K562 (cell line): Measurements from ENCODE around the gene ABCB7. TPM values are rescaled to one million over a fixed set of nuclear protein-coding genes. Genes with fewer than 3 reads are reported as not detected.
A peak's percentile ranks its signal among the peaks of the same experiment; 100 is the strongest.

Experiments used
- BCL6 ChIP-seq: fragments of 250-450 bp; sonication (Bioruptor Pico); IDR thresholded peaks from 2 replicates; pipeline ENCODE4 v1.4.0; 2020
- ELF1 ChIP-seq: fragments of 200-800 bp; sonication (Bioruptor generic); IDR thresholded peaks from 2 replicates; pipeline ENCODE4 v1.6.1; 2016; ENCODE audit warnings: missing genetic modification characterization, missing compliant biosample characterization
- NR2C2 ChIP-seq, 2 experiments: fragments of 200-800 bp in 1 of 2; sonication (Bioruptor generic) in 1 of 2; sonication (generic) in 1 of 2; formaldehyde crosslinking in 1 of 2; IDR thresholded peaks; 2 replicates each; pipeline versions ENCODE4 v1.6.1 to v1.8.0; 2016 to 2022; ENCODE audit warnings: mild to moderate bottlenecking in 1 of 2, missing compliant biosample characterization in 1 of 2, missing genetic modification characterization in 1 of 2, missing genetic modification reagents in 1 of 2
- NR3C1 ChIP-seq: sonication (generic); formaldehyde crosslinking; IDR thresholded peaks from 2 replicates; pipeline ENCODE4 v1.8.1; 2022; ENCODE audit warnings: missing genetic modification reagents
- SAP30 ChIP-seq: fragments of 200-600 bp; sonication (generic); IDR thresholded peaks from 2 replicates; pipeline ENCODE4 v1.6.1; 2012; ENCODE audit warnings: borderline replicate concordance, low read depth, mild to moderate bottlenecking, moderate library complexity, low read length, control low read depth, inconsistent platforms; ENCODE audit not compliant: insufficient read depth, poor library complexity, severe bottlenecking
- SIX5 ChIP-seq, 2 experiments: IDR thresholded peaks; 2 replicates each; pipeline ENCODE4 v1.6.1; 2011; ENCODE audit warnings: low read length in 2 of 2, borderline replicate concordance in 1 of 2, low read depth in 1 of 2, mild to moderate bottlenecking in 1 of 2, moderate library complexity in 1 of 2; ENCODE audit not compliant: insufficient read depth in 1 of 2
- SMAD3 ChIP-seq: fragments of 450-650 bp; formaldehyde crosslinking; conservative IDR thresholded peaks from 2 replicates; pipeline ENCODE4 v1.4.0; 2020; ENCODE audit warnings: mild to moderate bottlenecking
- STAT5A ChIP-seq: IDR thresholded peaks from 2 replicates; pipeline ENCODE4 v1.6.1; 2012; ENCODE audit warnings: low read length, inconsistent platforms, borderline replicate concordance
- TOE1 ChIP-seq, 2 experiments: fragments of 450-650 bp in 1 of 2; sonication (generic) in 1 of 2; formaldehyde crosslinking in 1 of 2; IDR thresholded peaks; 2 replicates each; pipeline versions ENCODE4 v1.7.1 to v1.8.0; 2016 to 2022; ENCODE audit warnings: borderline replicate concordance in 2 of 2, mild to moderate bottlenecking in 2 of 2, antibody characterized with exemption in 1 of 2, inconsistent platforms in 1 of 2, low read depth in 1 of 2, missing genetic modification reagents in 1 of 2, moderate library complexity in 1 of 2
- polyA plus RNA-seq, 8 experiments: library from polyadenylated mRNA; depleted of rRNA in 4 of 8; stranded (reverse) in 5 of 8; unstranded in 3 of 8; fragments of >200 nt; fragmentation: Nextera tagmentation in 2 of 8; fragmentation: Illumina TruSeq in 1 of 8; extraction: Ambion mirVana in 2 of 8; extraction: Trizol in 1 of 8; gene quantifications; 2 replicates each; pipeline versions ENCODE4 v1.2.1 to v1.2.3, GENCODE V29; 2011 to 2014; ENCODE audit warnings: inconsistent platforms in 1 of 8, missing spikeins in 1 of 8
- total RNA-seq, 7 experiments: library from RNA; depleted of rRNA in 6 of 7; stranded (reverse); fragments of >200 nt in 6 of 7; fragmentation: Illumina TruSeq in 2 of 7; extraction: Trizol in 2 of 7; gene quantifications; 2 replicates each; pipeline versions ENCODE4 v1.2.1 to v1.2.3, GENCODE V29; 2011 to 2021; ENCODE audit warnings: low replicate concordance in 1 of 7
- TF ChIP-seq, protein P1 (sequence below): fragments of 250-450 bp; sonication (Bioruptor Pico); IDR thresholded peaks from 2 replicates; pipeline ENCODE4 v1.5.1; 2021; ENCODE audit warnings: mild to moderate bottlenecking
- TF ChIP-seq, protein P2 (sequence below): fragments of 450-650 bp; formaldehyde crosslinking; IDR thresholded peaks from 2 replicates; pipeline ENCODE4 v1.4.0; 2020; ENCODE audit warnings: mild to moderate bottlenecking
- TF ChIP-seq, protein P3 (sequence below): sonication (generic); formaldehyde crosslinking; IDR thresholded peaks from 2 replicates; pipeline ENCODE4 v1.8.0; 2022; ENCODE audit warnings: mild to moderate bottlenecking, low read depth, missing genetic modification reagents
- TF ChIP-seq, protein P4 (sequence below): sonication (generic); formaldehyde crosslinking; IDR thresholded peaks from 2 replicates; pipeline ENCODE4 v1.4.0; 2020; ENCODE audit warnings: mild to moderate bottlenecking, missing genetic modification reagents
- TF ChIP-seq, protein P5 (sequence below), 2 experiments: fragments of 450-650 bp; IDR thresholded peaks; 2 replicates each; pipeline ENCODE4 v1.6.1; 2016
- TF ChIP-seq, protein P6 (sequence below): fragments of 200-800 bp; sonication (Bioruptor generic); IDR thresholded peaks from 2 replicates; pipeline ENCODE4 v1.6.1; 2017; ENCODE audit warnings: missing genetic modification characterization, missing compliant biosample characterization

ABCB7 gene
- total and polyA plus RNA-seq, 9 of the 15 experiments (the other 6 are each of a cell fraction or from before 2014, with no cell fraction given): 18.3 to 46.2 (median 24.2) TPM

DNA sequence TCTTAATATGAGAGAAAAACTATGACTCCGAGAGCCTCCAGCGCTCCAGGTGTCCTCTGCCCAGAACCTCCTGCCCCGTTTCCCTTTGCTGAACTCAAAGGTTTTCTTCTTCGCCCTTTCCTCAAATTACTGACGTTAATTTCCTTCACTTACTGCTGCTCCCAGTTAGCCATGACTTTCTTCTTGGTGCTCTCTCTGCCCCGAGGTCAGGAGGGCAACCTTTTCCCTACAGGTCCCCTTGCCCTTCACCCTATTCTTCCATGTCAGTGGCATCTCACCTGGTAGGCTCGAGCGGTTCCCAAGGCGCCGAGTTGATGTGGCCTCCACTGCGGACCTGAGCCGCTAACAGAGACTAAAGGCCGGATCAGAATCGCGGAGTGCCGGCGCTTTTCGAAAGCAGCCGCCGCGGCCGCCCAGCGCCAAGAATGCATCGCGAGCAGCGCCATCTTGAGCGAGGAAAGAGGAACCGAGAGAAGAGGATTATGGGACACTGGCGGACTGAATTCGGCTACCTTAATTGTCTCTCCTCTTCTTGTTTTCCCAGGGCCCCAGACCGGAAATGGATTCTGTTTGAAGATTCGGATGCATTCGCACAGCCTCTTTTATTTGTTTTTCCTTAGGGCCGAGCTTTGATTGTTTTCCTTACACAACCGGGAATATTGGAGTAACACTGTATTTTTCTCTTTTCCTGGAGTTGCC is at the start of gene ABCB7 (continued):
- TF ChIP-seq, protein P1, sequence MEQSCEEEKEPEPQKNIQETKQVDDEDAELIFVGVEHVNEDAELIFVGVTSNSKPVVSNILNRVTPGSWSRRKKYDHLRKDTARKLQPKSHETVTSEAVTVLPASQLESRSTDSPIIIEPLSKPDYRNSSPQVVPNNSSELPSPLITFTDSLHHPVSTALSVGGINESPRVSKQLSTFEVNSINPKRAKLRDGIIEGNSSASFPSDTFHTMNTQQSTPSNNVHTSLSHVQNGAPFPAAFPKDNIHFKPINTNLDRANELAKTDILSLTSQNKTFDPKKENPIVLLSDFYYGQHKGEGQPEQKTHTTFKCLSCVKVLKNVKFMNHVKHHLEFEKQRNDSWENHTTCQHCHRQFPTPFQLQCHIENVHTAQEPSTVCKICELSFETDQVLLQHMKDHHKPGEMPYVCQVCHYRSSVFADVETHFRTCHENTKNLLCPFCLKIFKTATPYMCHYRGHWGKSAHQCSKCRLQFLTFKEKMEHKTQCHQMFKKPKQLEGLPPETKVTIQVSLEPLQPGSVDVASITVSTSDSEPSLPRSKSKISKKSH: no peak
- TF ChIP-seq STAT5A (no peak), ELF1 (peak; percentile 70), SAP30 (peak; percentile 1), NR3C1 (CRISPR knock-in tag) (no peak), TOE1 (IDR thresholded peaks at IDR 0.05; ENCODE audit: borderline replicate concordance) (0 out of 2 replicates have a peak, but pooled peaks have one; percentile 31), TOE1 (CRISPR knock-in tag; IDR thresholded peaks at IDR 0.05; ENCODE audit: borderline replicate concordance, low read depth) (no peak), SIX5 (IDR thresholded peaks at IDR 0.05; ENCODE audit: borderline replicate concordance in 1 of 2, insufficient read depth in 1 of 2, low read depth in 1 of 2, low read length in 2 of 2) (no peak), SMAD3 (CRISPR knock-in tag) (no peak), NR2C2 (CRISPR knock-in tag; IDR thresholded peaks at IDR 0.05) (no peak), NR2C2 (tag; IDR thresholded peaks at IDR 0.05) (peak; percentile 80), BCL6 (CRISPR knock-in tag) (no peak)
- TF ChIP-seq, protein P2, sequence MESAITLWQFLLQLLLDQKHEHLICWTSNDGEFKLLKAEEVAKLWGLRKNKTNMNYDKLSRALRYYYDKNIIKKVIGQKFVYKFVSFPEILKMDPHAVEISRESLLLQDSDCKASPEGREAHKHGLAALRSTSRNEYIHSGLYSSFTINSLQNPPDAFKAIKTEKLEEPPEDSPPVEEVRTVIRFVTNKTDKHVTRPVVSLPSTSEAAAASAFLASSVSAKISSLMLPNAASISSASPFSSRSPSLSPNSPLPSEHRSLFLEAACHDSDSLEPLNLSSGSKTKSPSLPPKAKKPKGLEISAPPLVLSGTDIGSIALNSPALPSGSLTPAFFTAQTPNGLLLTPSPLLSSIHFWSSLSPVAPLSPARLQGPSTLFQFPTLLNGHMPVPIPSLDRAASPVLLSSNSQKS (CRISPR knock-in tag): no peak
- TF ChIP-seq, protein P3, sequence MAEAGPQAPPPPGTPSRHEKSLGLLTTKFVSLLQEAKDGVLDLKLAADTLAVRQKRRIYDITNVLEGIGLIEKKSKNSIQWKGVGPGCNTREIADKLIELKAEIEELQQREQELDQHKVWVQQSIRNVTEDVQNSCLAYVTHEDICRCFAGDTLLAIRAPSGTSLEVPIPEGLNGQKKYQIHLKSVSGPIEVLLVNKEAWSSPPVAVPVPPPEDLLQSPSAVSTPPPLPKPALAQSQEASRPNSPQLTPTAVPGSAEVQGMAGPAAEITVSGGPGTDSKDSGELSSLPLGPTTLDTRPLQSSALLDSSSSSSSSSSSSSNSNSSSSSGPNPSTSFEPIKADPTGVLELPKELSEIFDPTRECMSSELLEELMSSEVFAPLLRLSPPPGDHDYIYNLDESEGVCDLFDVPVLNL (CRISPR knock-in tag): no peak
- TF ChIP-seq, protein P4, sequence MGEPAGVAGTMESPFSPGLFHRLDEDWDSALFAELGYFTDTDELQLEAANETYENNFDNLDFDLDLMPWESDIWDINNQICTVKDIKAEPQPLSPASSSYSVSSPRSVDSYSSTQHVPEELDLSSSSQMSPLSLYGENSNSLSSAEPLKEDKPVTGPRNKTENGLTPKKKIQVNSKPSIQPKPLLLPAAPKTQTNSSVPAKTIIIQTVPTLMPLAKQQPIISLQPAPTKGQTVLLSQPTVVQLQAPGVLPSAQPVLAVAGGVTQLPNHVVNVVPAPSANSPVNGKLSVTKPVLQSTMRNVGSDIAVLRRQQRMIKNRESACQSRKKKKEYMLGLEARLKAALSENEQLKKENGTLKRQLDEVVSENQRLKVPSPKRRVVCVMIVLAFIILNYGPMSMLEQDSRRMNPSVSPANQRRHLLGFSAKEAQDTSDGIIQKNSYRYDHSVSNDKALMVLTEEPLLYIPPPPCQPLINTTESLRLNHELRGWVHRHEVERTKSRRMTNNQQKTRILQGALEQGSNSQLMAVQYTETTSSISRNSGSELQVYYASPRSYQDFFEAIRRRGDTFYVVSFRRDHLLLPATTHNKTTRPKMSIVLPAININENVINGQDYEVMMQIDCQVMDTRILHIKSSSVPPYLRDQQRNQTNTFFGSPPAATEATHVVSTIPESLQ (CRISPR knock-in tag): no peak
- TF ChIP-seq, protein P5, sequence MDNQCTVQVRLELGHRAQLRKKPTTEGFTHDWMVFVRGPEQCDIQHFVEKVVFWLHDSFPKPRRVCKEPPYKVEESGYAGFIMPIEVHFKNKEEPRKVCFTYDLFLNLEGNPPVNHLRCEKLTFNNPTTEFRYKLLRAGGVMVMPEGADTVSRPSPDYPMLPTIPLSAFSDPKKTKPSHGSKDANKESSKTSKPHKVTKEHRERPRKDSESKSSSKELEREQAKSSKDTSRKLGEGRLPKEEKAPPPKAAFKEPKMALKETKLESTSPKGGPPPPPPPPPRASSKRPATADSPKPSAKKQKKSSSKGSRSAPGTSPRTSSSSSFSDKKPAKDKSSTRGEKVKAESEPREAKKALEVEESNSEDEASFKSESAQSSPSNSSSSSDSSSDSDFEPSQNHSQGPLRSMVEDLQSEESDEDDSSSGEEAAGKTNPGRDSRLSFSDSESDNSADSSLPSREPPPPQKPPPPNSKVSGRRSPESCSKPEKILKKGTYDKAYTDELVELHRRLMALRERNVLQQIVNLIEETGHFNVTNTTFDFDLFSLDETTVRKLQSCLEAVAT (IDR thresholded peaks at IDR 0.05): no peak
- TF ChIP-seq, protein P6, sequence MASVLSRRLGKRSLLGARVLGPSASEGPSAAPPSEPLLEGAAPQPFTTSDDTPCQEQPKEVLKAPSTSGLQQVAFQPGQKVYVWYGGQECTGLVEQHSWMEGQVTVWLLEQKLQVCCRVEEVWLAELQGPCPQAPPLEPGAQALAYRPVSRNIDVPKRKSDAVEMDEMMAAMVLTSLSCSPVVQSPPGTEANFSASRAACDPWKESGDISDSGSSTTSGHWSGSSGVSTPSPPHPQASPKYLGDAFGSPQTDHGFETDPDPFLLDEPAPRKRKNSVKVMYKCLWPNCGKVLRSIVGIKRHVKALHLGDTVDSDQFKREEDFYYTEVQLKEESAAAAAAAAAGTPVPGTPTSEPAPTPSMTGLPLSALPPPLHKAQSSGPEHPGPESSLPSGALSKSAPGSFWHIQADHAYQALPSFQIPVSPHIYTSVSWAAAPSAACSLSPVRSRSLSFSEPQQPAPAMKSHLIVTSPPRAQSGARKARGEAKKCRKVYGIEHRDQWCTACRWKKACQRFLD (CRISPR knock-in tag): no peak
